GM19372 (cell line): ENCODE measurements around the gene TRMT61B.

Experiments used
- ATAC-seq: cut with Tn5 transposase; IDR thresholded peaks from one replicate; pipeline ENCODE4 v1.9.1; 2021; ENCODE audit warnings: mild to moderate bottlenecking, low read depth, moderate library complexity; ENCODE audit not compliant: unreplicated experiment

TRMT61B gene

GRCh38 chr2:28870146-28870891, at the start of gene TRMT61B:
TRMT61B (minus strand) TSS chr2:28870309; CDS start chr2:28870277, 32 bp downstream.
- ATAC-seq = peak; percentile 93

- no peak for ATAC-seq
These were observed 45.8 kb upstream of the TRMT61B start for GRCh38 chr2:28915939-28916338.

GRCh38 chr2:28909655-28910353, 39.7 kb upstream of the TRMT61B start:
- ATAC-seq = no peak

- no peak for ATAC-seq
These were observed 38.1 kb upstream of the TRMT61B start for GRCh38 chr2:28908172-28908571.

- ATAC-seq = no peak
These were observed 36.7 kb upstream of the TRMT61B start for GRCh38 chr2:28906821-28907220.

- ATAC-seq = no peak
These were observed 36.3 kb upstream of the TRMT61B start for GRCh38 chr2:28906376-28906775.

GRCh38 chr2:28905533-28905932, 35.4 kb upstream of the TRMT61B start:
- ATAC-seq = no peak

- no peak for ATAC-seq
These were observed 34.8 kb upstream of the TRMT61B start for GRCh38 chr2:28904802-28905457.

- no peak for ATAC-seq
These were observed 34.2 kb upstream of the TRMT61B start for GRCh38 chr2:28904295-28904694.

GRCh38 chr2:28902584-28902983, 32.5 kb upstream of the TRMT61B start:
- no peak for ATAC-seq

GRCh38 chr2:28901841-28902240, 31.7 kb upstream of the TRMT61B start:
- no peak for ATAC-seq

GRCh38 chr2:28901202-28901601, 31.1 kb upstream of the TRMT61B start:
- no peak for ATAC-seq

- no peak for ATAC-seq
These were observed 27.9 kb upstream of the TRMT61B start for GRCh38 chr2:28898048-28898447.

- no peak for ATAC-seq
These were observed 26.8 kb upstream of the TRMT61B start for GRCh38 chr2:28896906-28897305.

- peak; percentile 7 for ATAC-seq
These were observed 25.2 kb upstream of the TRMT61B start for GRCh38 chr2:28895189-28895893.

- peak; percentile 90 for ATAC-seq
These were observed 24.5 kb upstream of the TRMT61B start, which contains the start of gene WDR43 for GRCh38 chr2:28894470-28895188. WDR43 (plus strand) TSS chr2:28894667; CDS start chr2:28894699, 32 bp downstream.

- no peak for ATAC-seq
These were observed 23.4 kb upstream of the TRMT61B start for GRCh38 chr2:28893488-28893887.

- no peak for ATAC-seq
These were observed 10.1 kb upstream of the TRMT61B start for GRCh38 chr2:28880193-28880592.

- ATAC-seq = no peak
These were observed 1.5 kb upstream of the TRMT61B start for GRCh38 chr2:28871620-28872019.

GRCh38 chr2:28869494-28870145, 489 bp downstream of the TRMT61B start:
- peak; percentile 15 for ATAC-seq
